A549 (cell line): ENCODE measurements around the gene C19orf73. TPM values are rescaled to one million over a fixed set of nuclear protein-coding genes. Genes with fewer than 3 reads are reported as not detected.
A peak's percentile ranks its signal among the peaks of the same experiment; 100 is the strongest.

ENCODE experiments used
- ATAC-seq, 2 experiments: fragments of 200-7000 bp in 1 of 2; fragments of >200 bp in 1 of 2; cut with Nextera tagmentation in 1 of 2; cut with Tn5 transposase in 1 of 2; 3 replicates each; pipeline versions ENCODE4 v1.8.0 to v1.9.1; 2018 to 2020; ENCODE audit warnings: mild to moderate bottlenecking in 1 of 2, moderate library complexity in 1 of 2
- CTCF ChIA-PET: fragments of 300-600 bp; sonication (Branson Sonifier 250); formaldehyde crosslinking; extraction: SDS; loops from one replicate; lab custom pipeline; 2021; ENCODE audit warnings: antibody characterized with exemption, inconsistent platforms; lab: Yijun Ruan, JAX
- POLR2A ChIA-PET: fragments of 350-600 bp; formaldehyde crosslinking; extraction: SDS; loops from one replicate; lab custom pipeline; 2021; ENCODE audit warnings: antibody characterized with exemption, inconsistent platforms; lab: Yijun Ruan, JAX
- DNase-seq, 2 experiments: peaks; one replicate each; pipeline versions ENCODE4 v3.0.0 to v3.0.0-alpha.2; 2011 to 2016; ENCODE audit warnings: low read depth in 1 of 2, low spot score in 1 of 2
- FAIRE-seq: peaks from 2 replicates; lab custom pipeline; 2011; peaks lifted over from hg19 to GRCh38; lab: Jason Lieb, UNC
- H3K27ac ChIP-seq, 2 experiments: fragments of >200 bp; sonication (Bioruptor Twin); formaldehyde crosslinking; 3 replicates each; pipeline ENCODE4 v1.5.1; 2016 to 2017
- H3K4me1 ChIP-seq: fragments of >200 bp; sonication (Bioruptor Twin); formaldehyde crosslinking; 3 replicates; pipeline ENCODE4 v1.6.1; 2016
- H3K4me2 ChIP-seq: fragments of >200 bp; sonication (Bioruptor Twin); formaldehyde crosslinking; 3 replicates; pipeline ENCODE4 v1.6.1; 2016
- H3K4me3 ChIP-seq: fragments of >200 bp; sonication (Bioruptor Twin); formaldehyde crosslinking; 3 replicates; pipeline ENCODE4 v1.5.1; 2016
- H3K9me3 ChIP-seq: fragments of >200 bp; sonication (Bioruptor Twin); formaldehyde crosslinking; 3 replicates; pipeline ENCODE4 v1.6.1; 2016
- ATOH8 ChIP-seq: fragments of 250-450 bp; sonication (Bioruptor Pico); IDR thresholded peaks from 2 replicates; pipeline ENCODE4 v1.5.0; 2020; ENCODE audit warnings: low read depth, mild to moderate bottlenecking, moderate library complexity
- BHLHE40 ChIP-seq: IDR thresholded peaks from 2 replicates; pipeline ENCODE4 v1.6.1; 2012; ENCODE audit warnings: low read depth, low read length, inconsistent platforms
- CBX8 ChIP-seq: fragments of 200-600 bp; sonication (generic); IDR thresholded peaks from 2 replicates; pipeline ENCODE4 v1.6.1; 2016
- CEBPB ChIP-seq, 2 experiments: fragments of >200 bp in 1 of 2; sonication (Bioruptor Twin) in 1 of 2; formaldehyde crosslinking in 1 of 2; IDR thresholded peaks; 2 replicates each; pipeline ENCODE4 v1.6.1; 2012 to 2016
- EP300 ChIP-seq, 2 experiments: fragments of >200 bp; sonication (Bioruptor Twin); formaldehyde crosslinking; IDR thresholded peaks; 2 replicates in 1 of 2; 3 replicates in 1 of 2; pipeline ENCODE4 v1.6.1; 2016 to 2017
- ESRRA ChIP-seq: fragments of 150-350 bp; IDR thresholded peaks from 2 replicates; pipeline ENCODE4 v1.6.1; 2014; ENCODE audit warnings: mild to moderate bottlenecking, low read length, borderline replicate concordance
- FOXS1 ChIP-seq: fragments of 250-450 bp; sonication (Bioruptor Pico); IDR thresholded peaks from 2 replicates; pipeline ENCODE4 v1.5.0; 2020; ENCODE audit warnings: mild to moderate bottlenecking, moderate library complexity
- HOXB5 ChIP-seq: fragments of 250-450 bp; sonication (Bioruptor Pico); IDR thresholded peaks from 2 replicates; pipeline ENCODE4 v1.5.0; 2020; ENCODE audit warnings: mild to moderate bottlenecking, moderate library complexity
- JUN ChIP-seq, 2 experiments: fragments of >200 bp; sonication (Bioruptor Twin); formaldehyde crosslinking; IDR thresholded peaks; 2 replicates in 1 of 2; 3 replicates in 1 of 2; pipeline ENCODE4 v1.6.1; 2016 to 2017
- JUNB ChIP-seq: fragments of >200 bp; sonication (Bioruptor Twin); formaldehyde crosslinking; IDR thresholded peaks from 2 replicates; pipeline ENCODE4 v1.6.1; 2016
- NFE2L2 ChIP-seq: fragments of 150-350 bp; conservative IDR thresholded peaks from 2 replicates; pipeline ENCODE4 v1.6.1; 2014; ENCODE audit warnings: low read length
- NR3C1 ChIP-seq: fragments of >200 bp; sonication (Bioruptor Twin); formaldehyde crosslinking; IDR thresholded peaks from 3 replicates; pipeline ENCODE4 v1.6.1; 2017
- POLR2A ChIP-seq: IDR thresholded peaks from 2 replicates; pipeline ENCODE4 v1.6.1; 2012; ENCODE audit warnings: mild to moderate bottlenecking, low read length
- REST ChIP-seq: fragments of 200-600 bp; sonication (generic); IDR thresholded peaks from 2 replicates; pipeline ENCODE4 v1.6.1; 2016; ENCODE audit warnings: antibody characterized with exemption, mild to moderate bottlenecking, moderate library complexity
- SREBF2 ChIP-seq: fragments of 450-650 bp; IDR thresholded peaks from 2 replicates; pipeline ENCODE4 v1.6.1; 2014; ENCODE audit warnings: mild to moderate bottlenecking, moderate library complexity
- TFCP2L1 ChIP-seq: fragments of 250-450 bp; sonication (Bioruptor Pico); IDR thresholded peaks from 2 replicates; pipeline ENCODE4 v1.5.0; 2021; ENCODE audit warnings: mild to moderate bottlenecking
- ZC3H11A ChIP-seq: fragments of 450-650 bp; IDR thresholded peaks from 2 replicates; pipeline ENCODE4 v1.6.1; 2014; ENCODE audit warnings: antibody characterized with exemption, mild to moderate bottlenecking
- ZFP36 ChIP-seq: fragments of 450-650 bp; IDR thresholded peaks from 2 replicates; pipeline ENCODE4 v1.6.1; 2014; ENCODE audit warnings: borderline replicate concordance; ENCODE audit not compliant: partially characterized antibody
- ZNF302 ChIP-seq: fragments of 250-450 bp; sonication (Bioruptor Pico); IDR thresholded peaks from 2 replicates; pipeline ENCODE4 v1.9.0; 2021; ENCODE audit warnings: inconsistent platforms, mild to moderate bottlenecking, moderate library complexity
- ZSCAN20 ChIP-seq: fragments of 250-450 bp; sonication (Bioruptor Pico); IDR thresholded peaks from 2 replicates; pipeline ENCODE4 v1.8.0; 2022; ENCODE audit warnings: mild to moderate bottlenecking, moderate library complexity
- WGBS: methylation state at CpG from one replicate; pipeline ENCODE4 v1.1.6; 2017; ENCODE audit errors: missing lambda C conversion rate; 5-methylcytosine and 5-hydroxymethylcytosine counted together
- polyA plus RNA-seq, 4 experiments: library from polyadenylated mRNA; depleted of rRNA in 3 of 4; stranded (reverse); fragments of >200 nt; fragmentation: RNase III in 1 of 4; extraction: RNeasy Plus Mini Kit Qiagen cat#74134 plus additional on column Dnase treatment in 1 of 4; gene quantifications; 2 replicates in 3 of 4; 3 replicates in 1 of 4; pipeline ENCODE4 v1.2.3, GENCODE V29; 2011 to 2017
- TF ChIP-seq, protein P1 (sequence below): IDR thresholded peaks from 2 replicates; pipeline ENCODE4 v1.6.1; 2012
- TF ChIP-seq, protein P2 (sequence below): fragments of 250-450 bp; sonication (Bioruptor Pico); IDR thresholded peaks from 2 replicates; pipeline ENCODE4 v1.5.0; 2021; ENCODE audit warnings: mild to moderate bottlenecking, moderate library complexity, borderline replicate concordance

The C19orf73 gene
- polyA plus RNA-seq, 2 of the 4 experiments (the other 2 are of a cell fraction) = 1.8 to 2.2 TPM

DNA sequence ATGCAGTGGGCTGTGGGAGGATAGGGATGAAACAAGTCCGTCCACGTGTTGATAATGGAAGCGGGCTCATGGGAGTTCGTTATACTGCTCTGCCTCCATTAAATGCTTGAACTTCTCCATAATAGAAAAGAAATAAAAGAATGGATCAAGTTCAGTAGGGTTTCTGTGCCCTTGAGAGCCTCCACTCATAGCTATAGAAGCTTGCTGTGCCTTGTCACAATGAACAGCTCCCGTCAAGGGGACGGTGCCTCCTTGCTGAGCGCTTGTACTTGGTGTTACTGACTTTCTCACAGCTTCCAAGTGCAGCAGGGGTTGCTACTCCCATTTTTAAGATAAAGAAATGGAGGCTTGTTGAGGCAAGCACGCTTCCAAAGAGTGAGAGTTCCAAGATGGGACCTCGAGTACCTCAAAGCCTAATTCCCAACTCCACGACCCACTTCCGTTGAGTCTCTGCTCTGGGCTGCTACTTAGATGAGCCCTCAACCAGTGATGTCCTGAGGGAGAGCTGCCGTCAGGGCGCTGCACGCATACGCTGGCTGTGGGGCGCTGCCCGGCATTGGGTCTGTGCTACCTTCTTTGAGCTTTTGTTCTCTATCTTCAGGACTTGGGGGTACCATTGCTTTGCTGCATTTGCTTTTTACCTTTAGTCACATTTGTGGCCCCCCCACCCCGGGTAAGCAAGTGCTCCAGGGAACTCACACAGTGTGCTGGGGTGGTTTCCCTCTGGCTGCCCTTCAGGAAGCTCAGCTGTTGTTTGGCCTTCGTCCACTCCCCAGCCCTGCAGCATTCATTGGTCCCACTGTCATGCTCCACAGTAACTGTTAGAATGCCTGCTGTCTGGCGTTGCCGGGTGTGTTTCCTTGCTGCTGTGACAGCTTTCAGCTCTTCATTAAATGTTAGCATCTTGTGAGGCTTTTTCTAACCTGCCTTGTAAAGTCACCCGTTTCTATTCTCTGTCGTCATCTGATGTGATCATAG is 24.1 kb downstream of the C19orf73 start:
- Histone ChIP-seq H3K9me3 (no peaks in the 10 kb centered on the region), H3K4me2 (no peak overlapping the region), H3K4me1 (peaks cover 14% of the 10 kb centered on the region), H3K4me3 (no peak overlapping the region), H3K27ac (no peak overlapping the region)
- ChIA-PET POLR2A (interaction anchor here (1.0 kb wide), 1 partner anchor 19 kb away, joined by 4 read pairs; the partner anchor contains the start of gene LIN7B), CTCF (interaction anchor here (0.8 to 13.2 kb wide), 18 partner anchors 8 to 130 kb away, joined by 3 to 241 read pairs (median 6); partner anchors contain the start of genes GYS1, LIN7B and RUVBL2)
- peak; percentile 11 to 18; a peak in 3 of 6 replicates for ATAC-seq
- TF ChIP-seq, protein P1, sequence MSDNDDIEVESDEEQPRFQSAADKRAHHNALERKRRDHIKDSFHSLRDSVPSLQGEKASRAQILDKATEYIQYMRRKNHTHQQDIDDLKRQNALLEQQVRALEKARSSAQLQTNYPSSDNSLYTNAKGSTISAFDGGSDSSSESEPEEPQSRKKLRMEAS = no peak
- TF ChIP-seq CBX8 (no peak), HOXB5 (CRISPR knock-in tag) (no peak)
- no peak for FAIRE-seq
- DNase-seq = no peak
- WGBS = 89% methylated on average over 23 of the region's 23 CpGs

DNA sequence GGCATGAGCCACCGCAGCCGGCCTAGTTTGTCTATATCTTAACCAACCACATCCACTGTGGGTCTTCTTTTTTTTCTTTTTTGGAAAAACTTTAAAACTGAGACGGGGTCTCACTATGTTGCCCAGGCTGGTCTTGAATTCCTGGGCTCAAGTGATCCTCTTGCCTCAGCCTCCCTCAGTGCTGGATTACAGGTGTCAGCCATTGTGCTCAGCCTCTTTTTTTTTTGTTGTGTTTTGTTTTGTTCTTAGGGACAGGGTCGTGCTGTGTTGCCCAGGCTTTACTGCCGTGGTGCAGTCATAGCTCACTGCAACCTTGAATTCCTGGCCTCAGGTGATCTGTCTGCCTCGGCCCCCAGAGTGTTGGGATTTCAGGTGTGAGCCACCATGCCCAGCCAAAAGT is 26.3 kb downstream of the C19orf73 start:
- CTCF ChIA-PET = interaction anchor here (0.6 to 12.7 kb wide), 8 partner anchors 10 to 305 kb away, joined by 3 to 149 read pairs (median 4); no protein-coding TSS in a partner anchor
- TF ChIP-seq, protein P1 = no peak
- no peak for TF ChIP-seq CEBPB (IDR thresholded peaks at IDR 0.05)
- no peak for TF ChIP-seq EP300 (IDR thresholded peaks at IDR 0.05)
- TF ChIP-seq JUN (IDR thresholded peaks at IDR 0.05) = no peak
- no peak for TF ChIP-seq ZFP36
- TF ChIP-seq, all 56 proteins: peak for 0
- Histone ChIP-seq H3K4me3 (no peak overlapping the region), H3K4me2 (no peak overlapping the region), H3K9me3 (no peaks in the 10 kb centered on the region), H3K27ac (no peak overlapping the region), H3K4me1 (peaks cover 12% of the 10 kb centered on the region)
- POLR2A ChIA-PET = interaction anchor here (0.7 kb wide), 1 partner anchor 21 kb away, joined by 3 read pairs; no protein-coding TSS in a partner anchor
- ATAC-seq (no peak), FAIRE-seq (no peak), DNase-seq (no peak)
- WGBS = 96% methylated on average over 6 of the region's 6 CpGs

DNA sequence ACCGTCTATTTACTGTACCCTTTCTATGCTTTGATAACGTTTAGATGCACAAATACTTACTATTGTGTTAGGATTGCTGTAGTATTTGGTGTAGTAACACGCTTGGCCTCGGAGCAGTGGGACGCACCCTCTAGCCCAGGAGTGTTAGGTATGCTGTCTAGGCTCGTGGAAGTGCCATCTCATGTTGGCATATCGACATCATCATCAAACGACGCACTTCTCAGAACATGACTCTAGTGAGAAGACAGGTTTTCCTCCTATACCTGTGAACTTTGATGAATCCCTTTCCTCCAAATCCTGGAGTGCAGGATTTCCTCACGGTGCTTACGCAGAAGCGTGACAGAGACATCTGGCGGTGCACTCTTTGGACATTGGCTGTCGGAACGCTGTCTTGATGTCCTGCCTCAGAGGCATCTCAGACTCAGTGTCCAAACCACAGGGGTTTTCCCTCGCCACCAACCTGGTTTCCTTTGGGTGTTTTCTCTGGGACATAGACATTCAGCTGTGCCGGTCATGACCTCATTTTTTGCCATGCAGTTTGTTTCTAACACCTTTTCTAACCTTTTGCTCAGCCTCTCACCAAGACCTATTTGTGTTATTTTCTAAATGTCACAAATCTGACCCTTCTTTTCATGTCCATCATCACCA is 27.4 kb downstream of the C19orf73 start:
- TF ChIP-seq TFCP2L1 (CRISPR knock-in tag) = no peak
- TF ChIP-seq ZFP36 = no peak
- no peak for TF ChIP-seq POLR2A
- no peak for TF ChIP-seq BHLHE40
- no peak for TF ChIP-seq SREBF2
- no peak for TF ChIP-seq ZNF302
- TF ChIP-seq REST = no peak
- TF ChIP-seq ESRRA = no peak
- TF ChIP-seq FOXS1 = no peak
- no peak for TF ChIP-seq ZSCAN20 (CRISPR knock-in tag)
- TF ChIP-seq, protein P1 = no peak
- TF ChIP-seq, protein P2, sequence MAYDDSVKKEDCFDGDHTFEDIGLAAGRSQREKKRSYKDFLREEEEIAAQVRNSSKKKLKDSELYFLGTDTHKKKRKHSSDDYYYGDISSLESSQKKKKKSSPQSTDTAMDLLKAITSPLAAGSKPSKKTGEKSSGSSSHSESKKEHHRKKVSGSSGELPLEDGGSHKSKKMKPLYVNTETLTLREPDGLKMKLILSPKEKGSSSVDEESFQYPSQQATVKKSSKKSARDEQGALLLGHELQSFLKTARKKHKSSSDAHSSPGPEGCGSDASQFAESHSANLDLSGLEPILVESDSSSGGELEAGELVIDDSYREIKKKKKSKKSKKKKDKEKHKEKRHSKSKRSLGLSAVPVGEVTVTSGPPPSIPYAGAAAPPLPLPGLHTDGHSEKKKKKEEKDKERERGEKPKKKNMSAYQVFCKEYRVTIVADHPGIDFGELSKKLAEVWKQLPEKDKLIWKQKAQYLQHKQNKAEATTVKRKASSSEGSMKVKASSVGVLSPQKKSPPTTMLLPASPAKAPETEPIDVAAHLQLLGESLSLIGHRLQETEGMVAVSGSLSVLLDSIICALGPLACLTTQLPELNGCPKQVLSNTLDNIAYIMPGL (CRISPR knock-in tag) = no peak
- no peak for TF ChIP-seq NR3C1
- no peak for TF ChIP-seq ATOH8 (CRISPR knock-in tag)
- TF ChIP-seq ZC3H11A = no peak
- no peak for TF ChIP-seq NFE2L2
- no peak for TF ChIP-seq JUNB
- Histone ChIP-seq H3K4me2 (no peak overlapping the region), H3K4me1 (peaks cover 13% of the 10 kb centered on the region; the same call in 2 of the 3 replicates), H3K27ac (no peak overlapping the region), H3K4me3 (no peak overlapping the region), H3K9me3 (no peaks in the 10 kb centered on the region)
- FAIRE-seq = no peak
- ChIA-PET CTCF (interaction anchor here (0.7 to 12.7 kb wide), 8 partner anchors 14 to 117 kb away, joined by 3 to 149 read pairs (median 4); partner anchors contain the start of gene RUVBL2), POLR2A (interaction anchor here (0.6 kb wide), 1 partner anchor 40 kb away, joined by 3 read pairs; no protein-coding TSS in a partner anchor)
- ATAC-seq = no peak
- no peak for DNase-seq
- 93% methylated on average over 17 of the region's 17 CpGs for WGBS
